GM18499 (cell line): ENCODE data around the gene SAMD14.

Source experiments
- ATAC-seq: cut with Tn5 transposase; IDR thresholded peaks from one replicate; pipeline ENCODE4 v1.9.1; 2021; ENCODE audit warnings: moderate number of reproducible peaks; ENCODE audit not compliant: insufficient read depth, unreplicated experiment

Gene SAMD14

DNA sequence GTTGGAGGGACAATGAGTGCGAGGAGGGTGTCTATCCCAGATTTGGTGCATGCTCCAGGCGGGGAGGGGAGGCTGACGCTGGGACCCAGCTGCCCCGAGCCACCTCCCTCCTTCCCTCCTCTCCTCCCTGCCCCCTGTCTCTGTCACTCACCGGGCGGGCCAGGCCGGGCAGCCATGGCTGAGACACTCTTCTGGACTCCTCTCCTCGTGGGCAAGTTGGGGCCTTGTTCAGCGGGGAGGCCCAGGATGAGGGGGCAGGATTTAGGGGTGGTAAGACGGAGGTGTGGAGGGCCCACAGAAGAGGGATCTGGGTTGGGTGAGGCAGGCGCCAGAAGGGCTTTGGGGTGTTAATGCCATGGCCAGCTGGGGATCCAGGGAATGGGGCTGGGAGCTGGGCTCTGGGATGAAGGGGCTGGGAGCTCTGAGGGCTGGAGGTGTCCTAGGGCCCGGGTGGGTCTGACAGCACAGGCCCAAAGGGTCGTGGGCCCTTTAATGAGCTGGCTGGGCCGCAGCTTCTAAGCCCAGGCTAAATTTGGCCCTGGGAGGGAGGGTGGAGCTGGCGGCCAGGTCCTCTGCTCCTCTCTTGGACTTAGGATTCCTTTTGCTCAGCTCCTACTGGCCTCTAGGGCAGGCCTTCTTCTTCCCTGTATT, 36.0 kb upstream of the SAMD14 start, which contains the start of gene SGCA:
TSS of gene SGCA (plus strand) at position 139 of the 651 bp plus-strand sequence. CDS start at position 175, 36 bp downstream.
- ATAC-seq, result no peak

DNA sequence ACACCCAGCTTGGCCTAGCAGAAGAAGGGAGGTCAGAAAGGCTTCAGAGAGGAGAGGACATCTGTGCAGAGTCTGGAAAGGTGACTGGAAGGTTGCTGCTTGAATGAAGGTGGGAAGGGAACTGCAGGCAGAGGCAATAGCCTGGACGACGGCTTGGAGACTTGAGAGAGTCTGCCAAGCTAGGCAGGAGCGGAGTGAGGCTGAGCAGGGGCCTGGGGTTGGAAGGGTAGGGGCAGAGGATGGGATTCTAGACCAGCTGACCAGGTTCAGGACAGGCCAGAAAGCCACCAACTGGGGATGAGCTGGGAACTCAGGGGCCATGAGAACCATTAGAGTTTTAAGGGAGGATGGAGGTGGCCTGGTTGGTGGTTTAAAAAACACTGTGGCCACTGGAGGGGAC, 35.5 kb upstream of the SAMD14 start:
- no peak for ATAC-seq

- ATAC-seq, result no peak
Observed at GRCh38 chr17:50165066-50165465, 35.1 kb upstream of the SAMD14 start.

GRCh38 chr17:50164697-50164988, 34.7 kb upstream of the SAMD14 start:
- ATAC-seq, result no peak

- no peak for ATAC-seq
Observed at GRCh38 chr17:50163843-50164696, 34.1 kb upstream of the SAMD14 start.

- no peak for ATAC-seq
Observed at GRCh38 chr17:50162466-50163254, 32.7 kb upstream of the SAMD14 start.

DNA sequence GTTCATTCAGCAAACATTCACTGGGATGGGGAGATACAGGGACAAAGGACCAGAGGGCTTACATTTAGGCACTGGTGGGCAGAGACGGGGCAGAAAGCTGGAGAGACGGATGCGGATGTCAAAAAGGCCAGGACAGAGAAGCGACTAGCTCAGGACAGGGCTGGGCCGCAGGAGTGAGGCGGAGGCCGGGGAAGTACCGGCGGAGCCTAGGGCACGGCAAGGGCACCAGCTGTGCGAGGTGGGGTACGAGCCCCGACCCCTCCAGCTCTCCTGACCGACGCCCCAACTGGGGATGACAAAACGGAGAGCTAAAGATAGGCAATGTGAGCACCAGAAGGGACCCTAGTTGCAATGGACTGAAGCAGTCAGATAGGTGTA, 31.9 kb upstream of the SAMD14 start:
- ATAC-seq, result no peak

GRCh38 chr17:50161023-50161910, 31.3 kb upstream of the SAMD14 start:
- peak; percentile 51 for ATAC-seq

GRCh38 chr17:50157891-50158290, 27.9 kb upstream of the SAMD14 start:
- no peak for ATAC-seq

DNA sequence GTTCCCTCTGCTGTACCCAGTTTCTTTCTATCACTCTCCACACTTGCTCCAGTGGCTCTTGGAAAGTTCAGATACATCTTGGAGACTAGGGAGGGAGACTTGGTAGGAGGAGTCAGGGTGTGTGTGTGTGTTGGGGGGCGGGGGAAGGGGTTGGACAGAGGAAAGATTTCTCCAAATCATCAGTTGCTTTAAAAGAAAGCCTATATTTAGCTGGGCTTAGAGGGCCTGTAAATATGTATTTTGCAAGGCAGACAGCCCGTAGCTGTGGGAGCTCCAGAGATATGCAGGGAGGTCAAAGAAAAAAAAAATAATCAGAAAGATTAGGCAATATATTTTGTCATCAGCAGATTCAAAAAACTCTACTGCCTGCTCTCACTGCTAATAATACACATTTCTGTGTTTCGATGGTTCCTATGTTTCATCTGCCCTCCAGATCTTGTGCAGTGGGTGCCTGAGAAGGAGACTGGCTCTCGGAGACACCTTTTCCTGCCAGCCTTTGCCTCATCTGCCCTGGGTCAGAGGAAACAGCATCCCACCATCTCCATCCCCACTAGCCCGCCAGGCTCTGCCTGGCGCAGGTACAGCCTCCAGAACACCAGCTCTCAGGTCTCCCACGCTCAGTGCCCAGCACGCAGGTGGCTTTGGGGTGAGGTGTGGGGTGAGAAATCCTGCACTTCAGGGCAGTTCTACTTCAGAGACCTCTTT, 25.3 kb upstream of the SAMD14 start:
- ATAC-seq, result no peak

- no peak for ATAC-seq
Observed at GRCh38 chr17:50154604-50155003, 24.6 kb upstream of the SAMD14 start.

DNA sequence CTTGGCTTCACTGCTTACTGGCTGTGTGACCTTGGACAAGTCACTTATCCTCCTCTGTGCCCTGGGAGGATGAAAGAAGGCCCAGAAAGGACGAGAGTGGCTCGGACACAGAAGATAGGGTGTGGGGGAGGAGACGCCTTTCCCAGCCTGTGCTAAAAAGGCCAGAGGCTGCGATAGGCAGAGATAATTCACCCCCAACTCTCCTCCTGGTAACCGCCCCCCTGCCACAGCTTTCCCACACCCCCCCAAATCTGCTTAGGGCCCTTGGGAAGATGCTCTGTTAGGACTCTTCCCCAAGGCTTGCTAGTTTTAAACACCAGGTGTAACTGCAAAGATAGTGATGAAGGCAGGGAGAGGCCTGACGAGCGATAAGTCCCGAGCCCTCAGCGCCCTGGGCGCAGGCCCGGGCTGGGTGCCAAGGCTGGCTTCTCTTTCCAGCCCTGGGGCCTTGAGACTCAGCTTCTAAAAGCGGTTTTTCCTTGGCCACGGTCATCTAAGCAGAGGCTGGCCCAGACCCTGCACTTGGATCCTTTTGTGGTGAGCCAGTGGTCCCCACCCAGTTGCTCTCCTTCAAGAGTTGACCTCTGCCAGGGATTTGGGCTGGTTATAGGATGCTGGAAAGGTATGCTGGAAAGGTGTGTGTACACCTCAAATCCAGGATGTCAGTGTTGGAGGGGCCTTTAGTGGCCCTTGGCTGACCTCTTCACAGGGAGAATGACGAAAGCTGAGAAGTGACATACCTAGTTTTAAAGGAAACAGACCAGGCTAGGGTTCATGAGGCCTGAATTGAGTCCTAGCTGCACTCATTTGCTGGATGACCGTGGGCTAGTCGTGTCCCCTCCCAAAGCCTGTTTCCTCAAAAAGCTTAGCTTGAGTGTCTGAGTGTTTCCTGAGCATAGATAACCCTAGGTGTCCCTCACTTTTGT, 24.0 kb upstream of the SAMD14 start:
- no peak for ATAC-seq

- ATAC-seq, result no peak
Observed at GRCh38 chr17:50152736-50153135, 22.8 kb upstream of the SAMD14 start.

- no peak for ATAC-seq
Observed at GRCh38 chr17:50151937-50152547, 22.1 kb upstream of the SAMD14 start.

- ATAC-seq, result no peak
Observed at GRCh38 chr17:50151041-50151936, 21.3 kb upstream of the SAMD14 start.

- ATAC-seq, result no peak
Observed at GRCh38 chr17:50150354-50151040, 20.5 kb upstream of the SAMD14 start, which contains the start of gene PPP1R9B. Gene PPP1R9B, minus strand, starts transcription at chr17:50150677. Its CDS starts 164 bp downstream, at chr17:50150513.
